Ectodermal cell (in vitro differentiated cells): ENCODE data around the gene KDF1.
A peak's percentile ranks its signal among the peaks of the same experiment; 100 is the strongest.
"Not testable (repeated sequence)": the region's sequence is repeated elsewhere in the genome, so short reads cannot be mapped to it uniquely, and the experiment has no call there.

ENCODE experiments used
- H3K27ac ChIP-seq: 2 replicates; pipeline ENCODE4 v1.7.0; 2013; ENCODE audit warnings: mild to moderate bottlenecking, low read depth, low read length; ENCODE audit not compliant: insufficient read depth, poor library complexity, severe bottlenecking
- H3K27me3 ChIP-seq: 2 replicates; pipeline ENCODE4 v1.7.0; 2013; ENCODE audit warnings: mild to moderate bottlenecking, low read length; ENCODE audit not compliant: insufficient read depth, control insufficient read depth, poor library complexity, severe bottlenecking
- H3K36me3 ChIP-seq: one replicate; pipeline ENCODE4 v1.7.0; 2013; ENCODE audit warnings: low read length; ENCODE audit not compliant: control insufficient read depth, insufficient read depth
- H3K4me1 ChIP-seq: one replicate; pipeline ENCODE4 v1.7.0; 2013; ENCODE audit warnings: low read length; ENCODE audit not compliant: control insufficient read depth, insufficient read depth
- H3K4me3 ChIP-seq: 2 replicates; pipeline ENCODE4 v1.7.0; 2013; ENCODE audit warnings: low read depth, low read length, control low read depth; ENCODE audit not compliant: insufficient read depth
- H3K9me3 ChIP-seq: 2 replicates; pipeline ENCODE4 v1.7.0; 2013; ENCODE audit warnings: mild to moderate bottlenecking, low read length, moderate library complexity; ENCODE audit not compliant: control insufficient read depth
- WGBS, 2 experiments: methylation state at CpG; one replicate each; pipeline ENCODE4 v1.1.7; 2013; ENCODE audit warnings: missing lambda C conversion rate in 2 of 2; 5-methylcytosine and 5-hydroxymethylcytosine counted together

KDF1 gene

DNA sequence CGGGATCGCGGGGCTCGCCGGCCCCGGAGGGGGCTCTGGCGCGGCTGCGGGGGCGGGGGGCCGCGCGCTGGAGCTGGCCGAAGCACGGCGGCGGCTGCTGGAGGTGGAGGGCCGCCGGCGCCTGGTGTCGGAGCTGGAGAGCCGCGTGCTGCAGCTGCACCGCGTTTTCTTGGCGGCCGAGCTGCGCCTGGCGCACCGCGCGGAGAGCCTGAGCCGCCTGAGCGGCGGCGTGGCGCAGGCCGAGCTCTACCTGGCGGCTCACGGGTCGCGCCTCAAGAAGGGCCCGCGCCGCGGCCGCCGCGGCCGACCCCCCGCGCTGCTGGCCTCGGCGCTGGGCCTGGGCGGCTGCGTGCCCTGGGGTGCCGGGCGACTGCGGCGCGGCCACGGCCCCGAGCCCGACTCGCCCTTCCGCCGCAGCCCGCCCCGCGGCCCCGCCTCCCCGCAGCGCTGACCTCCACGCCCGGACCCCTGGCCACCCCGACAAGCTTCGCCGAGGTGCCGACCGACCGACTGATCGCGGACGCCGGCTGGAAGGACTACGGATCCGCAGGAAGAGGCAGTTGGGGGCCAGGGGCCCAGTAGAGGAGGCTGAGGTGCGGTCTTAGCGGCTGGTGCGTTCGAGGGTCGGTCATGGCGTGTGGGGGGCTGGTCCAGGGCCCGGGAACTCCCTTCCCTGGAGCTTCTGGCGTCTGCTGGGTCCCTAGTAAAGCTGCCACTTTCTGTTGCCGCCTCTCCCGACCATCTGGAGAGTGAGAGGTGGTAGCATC, 33.9 kb upstream of the KDF1 start:
- WGBS, 2 experiments = 0% methylated on average over 97 of the region's 97 CpGs
- Histone ChIP-seq H3K36me3 (no peaks in the 10 kb centered on the region), H3K27ac (no peak overlapping the region), H3K9me3 (no peaks in the 10 kb centered on the region), H3K4me3 (peak overlapping the region; percentile 57), H3K4me1 (peaks cover 15% of the 10 kb centered on the region), H3K27me3 (peaks cover 63% of the 10 kb centered on the region)

DNA sequence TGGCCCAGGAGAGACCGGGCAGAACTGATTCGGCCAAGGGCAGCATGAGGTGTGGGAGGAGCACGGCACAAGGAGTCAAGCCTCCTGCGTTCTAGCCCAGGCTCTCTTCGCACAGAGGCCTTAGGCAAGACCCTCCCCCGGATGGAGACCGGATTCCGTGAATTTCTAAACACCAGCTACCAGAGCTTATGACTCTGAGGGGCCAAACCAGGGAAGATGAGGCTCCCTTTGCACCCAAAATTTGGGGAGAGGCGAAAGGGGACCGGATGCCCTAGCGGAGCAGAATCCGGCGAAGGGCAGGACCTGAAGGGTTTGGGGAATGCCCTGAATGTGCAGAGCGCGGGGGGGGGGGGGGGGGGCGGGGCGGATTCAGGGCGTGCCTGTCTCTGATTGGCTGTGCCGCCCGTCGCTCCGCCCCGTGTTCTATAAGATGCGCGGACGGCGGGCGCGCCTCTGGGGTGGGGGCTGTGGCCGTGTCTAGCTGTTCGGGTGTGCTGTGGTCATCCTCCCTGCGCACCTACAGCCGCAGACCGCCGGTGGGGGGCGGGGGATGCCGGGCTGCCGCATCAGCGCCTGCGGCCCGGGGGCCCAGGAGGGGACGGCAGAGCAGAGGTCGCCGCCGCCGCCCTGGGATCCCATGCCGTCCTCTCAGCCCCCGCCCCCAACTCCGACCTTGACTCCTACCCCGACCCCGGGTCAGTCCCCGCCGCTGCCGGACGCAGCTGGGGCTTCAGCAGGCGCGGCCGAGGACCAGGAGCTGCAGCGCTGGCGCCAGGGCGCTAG, 33.2 kb upstream of the KDF1 start, which contains the start of gene TRNP1:
TRNP1 (plus strand) TSS at position 456 of the 783 bp plus-strand sequence; CDS start at position 551, 95 bp downstream.
- peak within 1 kb of the TSS; percentile 57 for H3K4me3 ChIP-seq
- no peaks in the 10 kb centered on the region for H3K36me3 ChIP-seq
- H3K27ac ChIP-seq = no peak within 1 kb of the TSS
- H3K9me3 ChIP-seq = no peaks in the 10 kb centered on the region
- 0% methylated on average over 56 to 61 of the region's 61 CpGs for WGBS, 2 experiments
- H3K4me1 ChIP-seq = peaks cover 9% of the 10 kb centered on the region
- H3K27me3 ChIP-seq = peaks cover 63% of the 10 kb centered on the region

DNA sequence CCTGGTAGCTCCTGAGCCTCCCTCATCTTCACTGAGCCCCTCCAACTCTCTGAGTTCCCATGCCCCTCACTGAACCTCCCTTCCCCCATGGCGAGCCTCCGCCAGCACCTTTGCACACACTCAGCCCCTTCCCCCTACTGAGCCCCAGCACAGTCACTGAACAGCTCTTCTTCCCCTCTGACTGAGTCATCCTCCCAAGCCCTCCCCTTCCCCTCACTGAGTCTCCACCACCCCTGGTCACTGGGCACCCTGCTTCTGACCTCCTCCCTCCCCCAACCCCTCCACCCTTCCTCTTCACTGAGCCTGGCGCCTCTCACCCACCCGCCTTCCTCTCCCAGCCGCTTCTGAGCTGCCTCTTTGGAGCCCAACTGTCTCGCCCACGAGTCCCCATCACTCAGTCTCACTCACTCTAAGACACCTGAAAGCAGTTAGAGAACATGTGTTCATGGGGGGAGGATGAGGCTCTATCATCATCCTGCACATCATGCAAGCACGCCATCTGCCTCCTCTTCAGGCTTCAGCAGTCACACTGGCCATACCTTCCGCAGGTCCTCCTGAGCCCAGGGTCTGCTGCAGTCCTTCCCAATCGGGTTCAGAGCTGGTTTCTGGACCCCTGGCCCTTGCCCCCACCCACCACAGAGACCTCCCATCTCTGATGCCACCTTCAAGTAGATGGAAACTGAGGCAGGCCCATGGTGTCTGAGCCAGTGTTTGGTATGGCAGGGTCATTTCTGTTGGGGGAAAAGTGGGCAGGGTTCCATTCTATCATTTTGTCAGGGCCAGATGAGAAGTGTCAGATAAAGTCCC, 31.2 kb upstream of the KDF1 start:
- H3K4me1 ChIP-seq = peaks cover 6% of the 10 kb centered on the region
- H3K27ac ChIP-seq = no peak overlapping the region
- no peak overlapping the region for H3K4me3 ChIP-seq
- peaks cover 58% of the 10 kb centered on the region for H3K27me3 ChIP-seq
- no peaks in the 10 kb centered on the region for H3K9me3 ChIP-seq
- 72 to 78% methylated on average over 10 of the region's 10 CpGs for WGBS, 2 experiments
- H3K36me3 ChIP-seq = no peaks in the 10 kb centered on the region

DNA sequence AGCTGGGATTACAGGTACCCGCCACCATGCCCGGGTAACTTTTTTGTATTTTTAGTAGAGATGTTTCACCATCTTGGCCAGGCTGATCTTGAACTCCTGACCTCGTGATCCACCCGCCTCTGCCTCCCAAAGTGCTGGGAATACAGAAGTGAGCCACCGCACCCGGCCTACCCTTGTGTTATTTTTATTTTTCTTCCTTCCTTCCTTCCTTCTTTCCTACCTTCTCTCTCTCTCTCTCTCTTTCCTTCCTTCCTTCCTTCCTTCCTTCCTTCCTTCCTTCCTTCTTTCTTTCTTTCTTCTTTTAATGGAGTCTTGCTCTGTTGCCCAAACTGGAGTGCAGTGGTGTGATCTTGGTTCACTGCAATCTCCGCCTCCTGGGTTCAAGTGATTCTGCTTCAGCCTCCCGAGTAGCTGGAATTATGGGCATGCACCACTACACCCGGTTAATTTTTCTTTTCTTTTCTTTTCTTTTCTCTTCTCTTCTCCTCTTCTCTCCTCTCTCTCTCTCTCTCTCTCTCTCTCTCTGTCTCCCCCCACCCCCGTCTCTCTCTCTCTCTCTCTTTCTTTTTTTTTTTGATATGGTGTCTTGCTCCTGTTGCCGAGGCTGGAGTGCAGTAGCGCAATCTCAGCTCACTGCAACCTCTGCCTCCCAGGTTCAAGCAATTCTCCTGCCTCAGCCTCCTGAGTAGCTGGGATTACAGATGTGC, 29.3 kb upstream of the KDF1 start:
- H3K27me3 ChIP-seq = peaks cover 39% of the 10 kb centered on the region
- not testable (repeated sequence) for H3K4me3 ChIP-seq, H3K4me1 ChIP-seq, H3K9me3 ChIP-seq, H3K36me3 ChIP-seq, H3K27ac ChIP-seq
- 88 to 89% methylated on average over 11 of the region's 12 CpGs for WGBS, 2 experiments

DNA sequence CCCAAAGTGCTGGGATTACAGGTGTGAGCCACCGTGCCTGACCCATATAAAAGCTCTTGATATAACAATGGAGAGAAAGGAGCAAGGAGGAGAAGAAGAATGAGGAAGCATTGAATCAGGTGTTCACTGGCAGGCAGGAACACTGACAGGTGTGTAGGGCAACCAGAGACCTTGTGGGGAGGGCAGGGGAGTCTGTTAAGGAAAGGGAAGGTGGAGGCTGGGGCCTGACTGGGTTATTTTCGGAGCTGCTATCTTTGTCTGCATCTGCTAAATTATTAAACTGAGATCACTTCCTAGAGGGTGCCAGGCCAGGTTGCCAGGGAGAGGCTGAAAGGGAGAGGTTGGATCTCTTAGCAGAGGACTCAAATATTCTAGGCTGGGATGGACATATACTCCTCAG, 26.4 kb upstream of the KDF1 start:
- peaks cover 11% of the 10 kb centered on the region for H3K27me3 ChIP-seq
- no peak overlapping the region for H3K27ac ChIP-seq
- H3K9me3 ChIP-seq = no peaks in the 10 kb centered on the region
- H3K36me3 ChIP-seq = no peaks in the 10 kb centered on the region
- H3K4me1 ChIP-seq = no peaks in the 10 kb centered on the region
- no peak overlapping the region for H3K4me3 ChIP-seq
- 78 to 83% methylated on average over 2 of the region's 2 CpGs for WGBS, 2 experiments

DNA sequence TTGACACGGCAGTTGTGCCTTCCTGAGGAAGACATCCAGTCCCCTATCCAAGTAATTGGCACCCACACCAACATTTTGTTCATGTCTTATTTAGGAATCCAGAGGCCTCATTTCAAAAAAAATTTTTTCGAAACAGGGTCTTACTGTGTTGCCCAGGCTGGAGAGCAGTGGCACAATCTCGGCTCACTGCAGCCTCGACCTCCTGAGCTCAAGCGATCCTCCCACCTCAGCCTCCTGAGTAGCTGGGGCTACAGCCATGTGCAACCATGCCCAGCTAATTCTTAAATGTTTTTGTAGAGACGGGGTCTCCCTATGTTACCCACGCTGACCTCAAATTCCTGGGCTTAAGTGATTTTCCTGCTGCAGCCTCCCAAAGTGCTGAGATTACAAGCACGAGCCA, 24.0 kb upstream of the KDF1 start:
- no peaks in the 10 kb centered on the region for H3K27me3 ChIP-seq
- no peak overlapping the region for H3K27ac ChIP-seq
- WGBS, 2 experiments = 92 to 95% methylated on average over 8 of the region's 8 CpGs
- no peaks in the 10 kb centered on the region for H3K36me3 ChIP-seq
- no peak overlapping the region for H3K4me3 ChIP-seq
- no peaks in the 10 kb centered on the region for H3K9me3 ChIP-seq
- no peaks in the 10 kb centered on the region for H3K4me1 ChIP-seq

DNA sequence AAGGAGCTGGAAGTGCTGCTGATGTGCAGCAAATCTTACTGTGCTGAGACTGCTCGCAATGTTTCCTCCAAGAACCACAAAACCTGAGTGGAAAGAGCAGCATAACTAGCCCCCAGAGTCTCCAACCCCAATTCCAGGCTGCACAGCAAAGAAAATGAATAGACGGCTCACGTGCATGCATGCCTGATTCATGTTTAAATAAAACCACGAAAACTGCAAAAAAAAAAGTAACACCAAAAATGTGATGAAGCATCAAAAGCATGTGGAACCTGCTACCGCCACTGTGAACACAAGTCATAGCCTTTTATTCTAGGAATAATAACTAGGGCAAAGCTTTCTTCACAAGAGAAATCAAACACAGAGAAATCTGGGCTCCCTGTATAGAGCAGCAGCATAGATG, 23.6 kb upstream of the KDF1 start:
- Histone ChIP-seq H3K4me3 (no peak overlapping the region), H3K27me3 (no peaks in the 10 kb centered on the region), H3K36me3 (no peaks in the 10 kb centered on the region), H3K9me3 (no peaks in the 10 kb centered on the region), H3K4me1 (no peaks in the 10 kb centered on the region), H3K27ac (no peak overlapping the region)
- WGBS, 2 experiments = 93% methylated on average over 5 of the region's 5 CpGs

DNA sequence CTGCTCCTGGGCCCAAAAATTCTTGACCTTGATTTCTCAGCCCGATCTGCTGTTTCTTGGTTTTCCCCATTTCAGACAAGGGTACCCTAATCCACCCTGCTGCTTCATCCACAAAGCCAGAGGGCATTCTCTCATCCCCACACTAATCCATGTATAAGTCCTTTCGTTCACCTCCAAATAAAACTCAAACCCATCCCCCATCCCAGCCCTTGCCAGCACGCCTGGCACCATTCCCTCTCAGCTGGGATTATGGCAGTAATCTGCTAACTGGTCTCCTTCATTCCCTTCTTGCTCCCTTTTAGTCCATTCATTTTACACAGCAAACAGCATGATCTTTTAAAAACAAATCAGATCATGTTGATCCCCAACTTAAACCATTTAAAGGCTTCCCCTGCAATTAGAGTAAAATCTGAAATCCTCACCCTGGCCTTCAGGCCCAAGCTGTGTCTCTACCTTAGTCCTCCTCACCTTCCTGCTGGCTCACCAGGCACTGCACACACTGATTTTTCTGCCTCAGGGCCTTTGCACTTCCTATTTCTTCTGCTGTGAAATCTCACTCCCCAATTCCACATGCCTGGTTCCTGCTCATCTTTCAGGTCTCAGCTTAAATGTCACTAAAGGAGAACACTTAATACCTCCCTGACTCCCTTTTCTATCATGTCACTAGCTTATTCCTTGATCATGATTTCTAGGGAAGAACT, 21.0 kb upstream of the KDF1 start:
- H3K27me3 ChIP-seq = no peaks in the 10 kb centered on the region
- H3K36me3 ChIP-seq = no peaks in the 10 kb centered on the region
- WGBS, 2 experiments = 80 to 88% methylated on average over 3 of the region's 3 CpGs
- H3K4me3 ChIP-seq = no peak overlapping the region
- no peaks in the 10 kb centered on the region for H3K4me1 ChIP-seq
- H3K27ac ChIP-seq = no peak overlapping the region
- H3K9me3 ChIP-seq = no peaks in the 10 kb centered on the region

DNA sequence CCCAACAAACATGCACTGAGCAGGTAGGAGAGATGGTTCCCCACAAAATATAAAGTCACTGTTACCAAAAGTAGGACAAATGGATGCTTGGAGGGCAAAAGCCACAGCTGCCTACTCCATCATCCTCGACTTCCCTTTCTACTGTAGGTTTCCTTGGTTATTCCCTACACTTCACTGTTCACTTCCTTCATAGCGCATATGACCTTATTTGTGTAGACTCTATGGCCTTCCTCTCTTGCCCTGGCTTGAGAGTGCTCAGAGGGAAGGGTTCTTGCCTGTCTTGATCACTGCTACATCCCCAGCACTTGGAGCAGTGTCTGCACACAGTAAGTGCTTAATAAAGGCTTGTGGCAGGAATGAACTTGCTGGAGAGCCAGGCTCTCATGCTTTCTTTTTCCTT, 18.6 kb upstream of the KDF1 start:
- Histone ChIP-seq H3K27ac (no peak overlapping the region), H3K4me1 (no peaks in the 10 kb centered on the region), H3K4me3 (no peak overlapping the region), H3K27me3 (no peaks in the 10 kb centered on the region), H3K36me3 (no peaks in the 10 kb centered on the region), H3K9me3 (no peaks in the 10 kb centered on the region)
- WGBS, 2 experiments = 90 to 91% methylated on average over 2 of the region's 2 CpGs
